HG03280 (cell line): ENCODE results near the gene TAGAP.
A peak's percentile ranks its signal among the peaks of the same experiment; 100 is the strongest.
"Not testable (repeated sequence)": the region's sequence is repeated elsewhere in the genome, so short reads cannot be mapped to it uniquely, and the experiment has no call there.

Source experiments
- ATAC-seq: cut with Tn5 transposase; IDR thresholded peaks from one replicate; pipeline ENCODE4 v1.9.1; 2021; ENCODE audit warnings: mild to moderate bottlenecking, moderate library complexity; ENCODE audit not compliant: unreplicated experiment

Gene TAGAP

DNA sequence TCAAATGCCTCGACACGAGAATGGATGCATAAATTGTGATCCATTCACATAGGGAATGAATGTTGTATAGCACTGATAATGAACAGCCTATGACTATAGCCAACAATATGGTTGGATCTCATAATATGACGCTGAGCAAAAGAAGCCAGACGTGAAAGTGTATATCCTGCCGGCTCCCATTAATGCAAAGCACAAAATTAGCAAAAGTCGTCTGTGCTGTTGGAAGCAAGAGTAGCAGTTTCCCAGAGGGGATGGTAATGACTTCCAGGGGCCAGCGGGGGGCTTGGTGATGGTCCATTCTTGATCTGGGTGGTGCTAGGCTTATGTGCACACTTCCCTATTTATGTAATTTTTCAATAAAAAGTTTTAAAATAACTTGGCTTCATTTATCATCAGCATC lies 1.0 kb upstream of the TAGAP start:
- no peak for ATAC-seq

GRCh38 chr6:159043947-159044346 lies 844 bp downstream of the TAGAP start:
- ATAC-seq = no peak

DNA sequence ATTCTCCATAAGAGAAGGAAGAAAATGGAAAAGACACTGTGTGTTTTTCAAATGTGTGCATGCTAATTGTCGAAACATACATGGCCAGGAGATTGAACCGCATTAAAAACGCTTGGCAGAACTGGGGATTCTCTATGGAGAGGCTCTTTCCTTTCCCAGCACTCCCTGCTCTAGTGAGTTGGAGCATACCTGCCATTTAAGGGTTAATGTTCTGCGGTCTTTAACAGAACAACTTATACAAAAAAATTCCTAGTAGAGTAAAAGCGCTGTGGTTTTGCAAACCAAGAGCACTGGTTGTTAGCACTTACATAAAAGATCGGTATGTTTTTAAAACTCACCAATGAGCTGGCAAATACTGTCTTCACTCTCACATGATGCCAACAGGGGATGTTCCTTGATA lies 1.5 kb downstream of the TAGAP start:
- no peak for ATAC-seq

DNA sequence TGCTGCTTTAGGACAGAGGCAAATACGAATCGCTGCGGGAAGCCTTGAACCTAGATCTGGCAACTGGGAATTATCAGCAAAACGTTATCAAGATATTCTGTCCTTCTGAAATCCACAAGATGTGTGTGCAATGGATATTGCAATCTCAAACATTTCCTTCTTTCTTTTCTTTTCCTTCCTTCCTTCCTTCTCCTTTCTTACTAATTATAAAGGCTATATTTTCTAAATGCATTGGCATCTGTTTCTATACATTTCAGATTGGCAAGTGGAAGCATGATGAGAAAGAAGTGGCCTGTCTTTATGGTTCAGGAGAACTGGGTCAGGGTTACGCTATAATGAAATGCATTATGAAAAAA lies 2.0 kb downstream of the TAGAP start:
- no peak for ATAC-seq

- ATAC-seq = no peak
These were observed 2.6 kb downstream of the TAGAP start for GRCh38 chr6:159042003-159042825.

DNA sequence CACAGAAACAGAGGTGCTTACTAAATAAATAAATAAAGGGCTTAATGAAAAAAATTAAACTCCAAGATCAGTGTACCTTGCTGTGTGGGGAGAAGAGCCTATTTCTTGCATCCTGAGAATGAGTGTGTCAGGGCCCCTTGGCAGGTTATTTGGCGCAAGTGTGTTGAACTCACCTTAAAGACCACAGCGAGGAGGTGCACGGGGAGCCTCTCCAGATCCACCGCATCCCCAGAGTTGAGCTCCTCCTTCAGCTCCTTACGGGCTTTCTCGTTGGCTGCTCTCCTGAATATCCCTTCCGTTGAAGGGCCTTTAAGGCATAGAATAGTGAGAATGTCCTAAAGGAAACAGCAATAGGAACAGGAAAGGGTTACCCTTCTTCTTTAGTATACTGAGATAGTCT lies 3.6 kb downstream of the TAGAP start:
- no peak for ATAC-seq

GRCh38 chr6:159039885-159040258 lies 4.9 kb downstream of the TAGAP start:
- ATAC-seq = no peak

DNA sequence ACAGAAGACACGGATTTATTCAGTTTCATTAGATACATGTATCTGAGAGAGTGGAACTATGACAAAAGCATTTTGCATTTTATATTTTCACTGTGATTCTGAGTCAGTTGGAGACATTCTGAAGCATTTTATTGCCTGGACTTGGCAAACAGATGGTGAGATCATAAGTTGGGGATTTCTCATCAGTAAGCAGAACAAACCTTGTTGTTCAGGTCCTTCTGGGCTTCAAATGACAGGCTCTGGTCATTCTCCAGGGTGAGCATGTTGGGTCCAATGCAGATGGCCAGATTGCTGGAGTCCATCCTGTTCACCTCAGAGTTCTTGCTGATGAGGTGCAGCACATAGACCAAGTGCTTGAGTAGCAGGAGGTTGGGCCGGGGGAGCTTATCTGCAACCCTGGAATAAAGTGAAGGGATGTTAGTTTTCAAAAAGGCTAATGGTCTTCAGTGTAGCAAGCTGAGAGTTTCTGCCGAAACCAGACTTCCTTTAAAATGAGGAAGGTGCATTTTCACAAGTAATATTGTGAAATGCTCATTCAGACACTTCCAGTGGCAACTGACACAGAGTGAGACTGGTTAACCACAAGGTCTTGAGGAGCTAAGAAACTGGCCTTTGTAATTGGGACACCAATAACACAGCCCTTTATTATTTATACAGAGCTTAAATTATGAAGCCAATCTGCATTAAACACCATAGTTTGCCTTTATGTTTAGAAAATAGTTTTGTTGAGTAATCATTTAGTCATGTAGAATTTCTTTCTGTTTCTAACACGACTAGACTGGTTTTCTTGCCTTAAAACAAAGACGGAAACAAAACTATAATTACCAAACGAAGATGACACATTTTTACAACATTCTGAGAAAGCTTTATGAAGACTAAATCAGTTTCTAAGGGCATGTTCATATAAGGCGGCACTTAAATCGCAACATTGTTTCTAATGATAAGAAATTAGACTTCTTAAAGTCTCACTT lies 5.6 kb downstream of the TAGAP start:
- ATAC-seq = peak; percentile 77

- not testable (repeated sequence) for ATAC-seq
These were observed 6.5 kb downstream of the TAGAP start for GRCh38 chr6:159038318-159038717.

DNA sequence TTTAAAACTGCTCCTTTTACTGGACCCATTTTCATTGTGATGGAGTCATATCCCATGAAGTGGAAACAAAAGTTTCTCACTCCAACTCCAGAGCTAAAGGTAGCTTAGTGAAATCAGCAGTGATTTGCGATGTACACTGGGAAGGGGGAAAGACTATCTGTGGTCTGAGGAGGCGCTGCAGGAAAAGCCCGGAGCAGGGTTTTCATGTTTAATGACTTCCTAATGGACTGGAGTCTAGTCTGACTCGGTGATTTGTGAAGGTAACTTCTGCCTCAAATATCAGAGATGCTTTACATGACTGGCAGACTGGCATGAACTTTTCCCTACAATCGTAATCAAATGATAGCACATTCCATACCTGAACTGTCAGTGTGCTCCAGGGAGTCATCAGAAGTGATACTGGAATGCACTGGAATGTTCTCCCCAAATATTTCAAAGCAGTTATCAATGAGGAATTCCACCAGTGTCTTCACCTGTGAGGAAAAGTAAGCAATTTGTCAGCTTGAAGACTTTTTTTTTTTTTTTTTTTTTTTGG lies 7.0 kb downstream of the TAGAP start:
- ATAC-seq = no peak

DNA sequence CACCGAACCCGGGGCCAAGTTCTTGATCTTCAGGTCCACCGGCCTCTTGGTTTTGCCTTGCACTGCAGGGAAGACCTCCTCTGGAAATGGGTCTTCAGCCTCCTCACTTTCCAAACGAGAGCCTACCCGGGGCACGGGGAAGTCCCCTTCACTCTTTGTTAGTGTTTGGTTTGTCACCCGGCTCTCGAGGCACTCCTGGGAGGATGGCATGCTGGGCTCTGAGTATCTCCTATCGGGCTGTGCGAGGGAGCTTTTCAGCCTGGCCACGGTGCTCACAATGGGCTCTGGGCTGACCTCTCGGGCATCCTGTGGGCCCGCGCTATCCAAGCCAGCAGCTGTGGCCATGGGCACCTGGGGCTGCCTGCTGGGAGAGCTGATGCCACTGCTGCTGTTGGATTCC lies 8.1 kb downstream of the TAGAP start:
- no peak for ATAC-seq

DNA sequence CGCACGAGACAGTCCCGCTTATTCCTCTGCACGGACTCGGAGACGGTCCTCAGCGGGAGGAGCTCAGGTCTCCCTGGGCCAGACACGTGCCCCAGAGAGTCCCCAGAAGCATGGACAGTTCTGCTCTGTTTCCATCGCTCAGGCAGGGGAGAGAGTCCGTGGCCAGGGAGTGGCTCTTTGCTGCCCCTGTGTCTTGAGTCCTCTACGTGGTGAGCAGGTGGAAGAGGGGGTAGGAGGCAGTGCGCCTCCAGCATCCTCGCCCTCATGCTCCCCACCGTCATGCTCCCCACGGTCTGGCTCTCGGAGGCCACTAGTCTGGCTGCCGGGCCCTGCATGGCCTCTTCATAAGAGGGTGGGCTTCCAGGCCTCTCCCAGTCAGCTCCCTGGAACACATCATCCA lies 8.9 kb downstream of the TAGAP start:
- ATAC-seq = no peak

- ATAC-seq = no peak
These were observed 11.4 kb downstream of the TAGAP start for GRCh38 chr6:159033160-159034049.

- ATAC-seq = no peak
These were observed 12.9 kb downstream of the TAGAP start for GRCh38 chr6:159031846-159032245.

DNA sequence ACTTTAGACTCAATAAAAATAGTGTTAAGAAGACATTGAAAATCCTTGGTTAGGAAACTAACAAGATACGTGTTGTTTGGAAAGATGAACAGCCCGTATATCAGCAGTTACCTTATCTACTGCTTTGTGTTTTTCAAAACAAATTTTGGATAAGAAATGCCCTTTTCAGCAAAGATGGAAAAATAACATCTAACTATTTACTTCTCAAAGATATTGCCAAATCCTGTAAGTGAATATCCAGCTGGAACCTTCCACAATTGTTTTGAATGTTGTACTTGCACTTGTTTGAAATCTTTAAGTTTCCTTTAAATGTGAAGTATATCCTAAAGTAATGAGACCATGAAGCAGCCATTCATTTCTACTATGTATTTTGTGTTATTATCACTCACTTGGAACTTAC lies 14.6 kb downstream of the TAGAP start:
- no peak for ATAC-seq

- not testable (repeated sequence) for ATAC-seq
These were observed 19.6 kb downstream of the TAGAP start for GRCh38 chr6:159025224-159025623.

- ATAC-seq = no peak
These were observed 20.9 kb downstream of the TAGAP start for GRCh38 chr6:159023893-159024292.

DNA sequence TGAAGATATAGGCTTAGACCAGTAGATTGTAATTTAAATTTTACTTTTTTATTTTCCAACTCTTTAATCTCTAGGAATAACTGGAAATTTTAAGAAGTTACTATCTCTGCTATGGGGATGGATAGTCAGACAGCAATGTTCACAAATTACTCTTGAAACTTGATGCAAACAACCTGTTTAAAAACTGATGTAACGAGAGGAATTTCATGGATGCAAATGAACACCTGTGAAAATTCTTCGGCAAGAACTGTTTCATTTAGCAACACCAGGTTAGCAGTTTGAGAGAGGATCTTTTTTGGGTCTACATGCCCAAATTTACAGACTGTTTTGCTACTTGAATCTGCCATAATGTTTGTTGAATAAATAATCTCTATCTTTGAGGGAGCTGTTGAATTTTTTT lies 24.8 kb downstream of the TAGAP start:
- no peak for ATAC-seq

GRCh38 chr6:159017757-159018559 lies 26.8 kb downstream of the TAGAP start:
- ATAC-seq = no peak

- no peak for ATAC-seq
These were observed 30.4 kb downstream of the TAGAP start for GRCh38 chr6:159014406-159014805.
